Measurements from ENCODE around the gene PSORS1C1.

PSORS1C1 gene

DNA sequence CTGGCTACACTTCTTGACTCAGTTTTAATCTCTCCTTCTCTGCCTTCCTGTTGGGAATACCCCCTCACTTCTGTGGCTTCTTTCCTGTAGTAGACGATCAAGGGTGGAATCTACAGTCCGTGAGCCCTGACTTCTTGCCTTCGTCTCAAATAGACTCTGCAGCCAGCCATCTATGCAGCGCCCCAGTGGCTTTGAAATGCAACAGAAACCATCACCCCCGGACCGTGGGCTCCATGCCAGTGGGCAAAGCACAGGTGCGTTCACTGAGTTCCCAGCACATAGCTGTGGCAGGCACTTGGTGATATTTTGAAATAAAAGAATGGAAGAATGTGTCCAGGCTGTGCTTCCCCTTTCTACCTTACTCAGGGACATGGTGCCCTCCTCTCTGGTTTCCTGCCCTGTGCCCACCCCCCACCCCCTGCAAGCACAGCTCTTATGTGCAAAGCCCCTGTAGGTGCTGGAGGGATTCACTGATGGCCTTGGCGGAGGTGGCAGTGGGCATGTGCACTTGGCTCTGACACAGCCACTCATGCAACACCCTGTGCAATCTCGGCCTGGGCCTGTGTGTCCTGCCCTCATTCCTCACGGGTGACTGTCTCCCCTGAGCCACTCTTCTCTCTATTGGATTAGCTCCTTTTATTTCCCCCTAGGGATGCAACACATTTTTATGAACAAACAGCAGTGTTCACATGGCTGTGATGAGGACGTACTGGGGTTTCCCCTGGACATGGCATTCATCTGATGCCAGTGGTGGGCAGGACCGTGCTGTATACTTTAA is 11.2 kb downstream of the PSORS1C1 start:
- DNase-seq (ENCODE audit: low spot score): no peak

DNA sequence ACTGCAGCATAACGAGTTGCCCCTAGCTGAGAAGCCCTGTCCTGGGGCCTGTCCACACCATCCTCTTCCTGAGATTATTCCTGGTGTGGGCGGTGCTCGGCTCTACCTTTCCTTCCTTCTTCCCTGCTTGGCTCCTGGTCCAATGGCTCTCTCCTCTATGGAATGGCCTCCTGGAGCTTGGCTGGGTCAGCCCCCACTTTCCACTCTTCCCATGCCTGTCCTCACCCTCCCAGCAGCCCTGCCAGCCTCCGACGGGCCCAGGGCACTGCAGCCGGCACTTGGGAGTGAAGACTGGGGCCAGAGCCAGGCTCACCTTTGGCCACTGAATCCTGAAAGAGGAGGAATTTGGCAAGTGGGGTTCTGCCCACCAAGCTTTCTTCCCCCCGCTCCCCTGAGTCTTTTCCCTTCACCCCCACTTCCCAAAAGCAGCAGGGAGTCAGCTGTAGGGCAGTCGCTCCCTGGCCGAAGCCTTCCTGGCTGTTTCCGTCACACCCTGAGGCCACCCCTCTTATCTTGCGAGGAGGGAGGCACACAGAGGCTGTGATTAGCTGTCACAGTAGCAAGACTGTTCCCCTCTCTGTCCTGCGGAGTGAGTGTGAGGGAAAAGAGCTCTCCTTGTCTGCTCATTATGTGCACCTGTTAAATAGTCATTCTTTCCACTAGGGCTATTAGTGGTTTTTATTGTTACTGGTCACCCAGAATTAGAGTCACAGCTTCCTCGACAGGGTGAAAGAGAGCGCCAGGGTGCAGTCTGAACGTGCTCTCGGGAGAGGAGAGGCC is 12.0 kb downstream of the PSORS1C1 start:
- DNase-seq (ENCODE audit: low spot score): no peak

DNA sequence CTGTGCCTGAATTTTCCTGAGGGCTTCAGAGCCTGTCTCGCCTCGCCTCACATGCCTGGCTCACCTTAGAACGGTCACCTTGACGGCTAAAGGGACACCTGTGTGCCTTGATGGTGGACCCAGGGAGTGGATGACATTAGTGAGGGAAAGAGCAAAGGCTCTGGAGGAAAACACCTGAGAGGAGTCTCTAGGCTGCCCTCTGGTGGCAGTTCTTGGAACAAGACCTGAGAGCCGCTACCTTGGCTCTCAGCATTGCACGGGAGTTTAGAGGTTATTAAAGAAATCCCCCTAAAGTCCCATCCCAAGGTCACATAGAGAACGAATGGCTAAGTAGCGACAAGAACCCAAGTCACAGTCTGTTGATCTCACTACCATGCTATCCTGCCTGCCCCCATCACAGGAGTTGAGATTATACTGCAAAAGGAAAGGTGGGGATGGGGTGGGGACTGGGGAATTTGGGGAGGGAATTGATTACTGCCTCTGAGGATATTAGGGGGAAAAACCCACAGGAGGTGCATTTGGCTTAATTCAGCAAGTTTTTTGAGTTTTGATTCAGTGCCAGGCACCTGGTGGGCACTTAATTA is 13.6 kb downstream of the PSORS1C1 start:
- peak; percentile 49 for DNase-seq (ENCODE audit: low spot score)

DNA sequence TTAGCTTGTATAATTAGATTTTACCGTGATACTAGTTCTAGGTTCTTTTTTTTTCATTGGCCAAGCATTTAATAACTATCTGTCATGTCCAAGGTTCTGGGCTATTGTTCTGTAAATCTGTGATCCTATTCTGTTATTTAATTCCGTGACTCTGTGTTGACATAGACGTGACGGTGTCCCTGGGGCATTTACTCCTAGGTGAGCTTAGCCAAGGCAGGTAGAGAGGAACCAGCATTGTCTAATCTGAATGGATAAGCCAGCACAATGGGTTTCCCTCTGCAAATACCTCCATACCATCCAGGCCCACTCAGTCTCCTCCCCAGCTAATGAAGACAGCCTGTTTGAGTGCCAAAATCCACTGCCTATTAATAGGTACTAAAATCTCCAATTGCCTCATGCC is 14.5 kb downstream of the PSORS1C1 start:
- no peak for DNase-seq (ENCODE audit: low spot score)

DNA sequence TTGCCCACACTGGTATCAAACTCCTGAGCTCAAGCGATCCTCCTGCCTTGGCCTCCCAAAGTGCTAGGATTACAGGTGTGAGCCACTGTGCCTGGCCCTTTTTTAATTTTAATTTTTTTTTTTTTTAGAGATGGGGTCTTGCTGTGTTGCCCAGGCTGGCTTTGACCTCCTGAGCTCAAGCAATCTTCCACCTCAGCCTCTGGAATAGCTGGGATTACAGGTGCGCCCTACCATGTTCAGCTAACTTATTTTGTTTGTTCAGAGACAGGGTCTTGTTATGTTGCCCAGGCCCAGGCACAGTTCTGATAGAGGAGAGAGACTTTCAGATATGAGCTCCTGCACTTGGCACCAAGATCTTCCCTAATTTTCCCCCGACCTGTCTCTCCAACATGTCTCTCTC is 16.2 kb downstream of the PSORS1C1 start:
- DNase-seq (ENCODE audit: low spot score): no peak

DNA sequence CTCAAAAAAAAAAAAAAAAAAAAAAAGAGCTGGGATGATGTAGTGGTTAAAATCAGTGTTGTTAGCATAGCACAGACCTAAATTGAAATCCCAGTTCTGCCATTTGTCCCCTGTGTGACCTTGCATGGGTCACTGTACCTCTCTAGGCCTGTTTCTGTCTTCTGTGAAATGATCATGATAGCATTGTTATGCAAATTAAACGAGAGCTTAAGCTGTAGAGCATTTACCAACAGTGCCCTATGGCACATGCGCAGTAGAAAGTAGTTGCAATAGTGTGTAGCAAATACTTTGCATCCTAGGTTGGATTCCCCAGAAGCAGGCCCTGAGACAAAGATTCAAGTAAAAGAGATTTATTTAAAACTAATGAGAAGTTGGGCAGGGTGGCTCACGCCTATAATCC is 17.0 kb downstream of the PSORS1C1 start:
- DNase-seq (ENCODE audit: low spot score): no peak

DNA sequence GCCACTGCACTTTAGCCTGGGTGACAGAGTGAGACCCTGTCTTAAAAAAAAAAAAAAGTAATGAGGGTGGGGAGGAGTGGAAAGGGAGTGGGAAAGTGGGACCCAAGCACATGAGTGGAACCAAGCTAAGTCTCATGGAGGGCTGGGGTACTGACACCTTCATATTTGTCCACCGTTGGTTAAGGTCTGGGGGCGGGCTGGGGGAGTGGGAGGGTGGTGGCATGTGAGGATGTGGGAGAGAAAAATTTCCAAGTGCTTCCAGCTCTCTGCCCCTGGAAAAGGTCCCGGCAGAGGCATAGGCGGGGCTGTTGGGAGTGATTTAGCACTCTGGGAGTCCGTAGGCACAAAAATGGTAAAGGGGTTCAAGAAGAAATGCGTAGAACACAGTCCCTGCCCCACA is 18.2 kb downstream of the PSORS1C1 start:
- DNase-seq (ENCODE audit: low spot score): no peak

DNA sequence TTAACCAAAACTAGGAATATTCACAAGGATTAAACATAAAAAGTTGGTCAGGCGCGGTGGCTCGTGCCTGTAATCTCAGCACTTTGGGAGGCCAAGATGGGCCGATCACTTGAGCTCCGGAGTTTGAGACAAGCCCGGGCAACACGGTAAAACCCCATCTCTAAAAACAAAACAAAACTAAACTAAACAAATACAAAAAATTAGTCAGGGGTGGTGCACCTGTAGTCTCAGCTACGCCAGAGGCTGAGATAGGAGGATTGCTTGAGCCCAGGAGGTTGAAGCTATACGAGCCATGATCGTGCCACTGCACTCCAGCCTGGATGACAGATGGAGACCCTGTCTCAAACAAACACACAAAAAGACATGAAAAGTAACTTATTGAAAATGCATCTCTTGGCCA is 21.1 kb downstream of the PSORS1C1 start:
- no peak for DNase-seq (ENCODE audit: low spot score)

DNA sequence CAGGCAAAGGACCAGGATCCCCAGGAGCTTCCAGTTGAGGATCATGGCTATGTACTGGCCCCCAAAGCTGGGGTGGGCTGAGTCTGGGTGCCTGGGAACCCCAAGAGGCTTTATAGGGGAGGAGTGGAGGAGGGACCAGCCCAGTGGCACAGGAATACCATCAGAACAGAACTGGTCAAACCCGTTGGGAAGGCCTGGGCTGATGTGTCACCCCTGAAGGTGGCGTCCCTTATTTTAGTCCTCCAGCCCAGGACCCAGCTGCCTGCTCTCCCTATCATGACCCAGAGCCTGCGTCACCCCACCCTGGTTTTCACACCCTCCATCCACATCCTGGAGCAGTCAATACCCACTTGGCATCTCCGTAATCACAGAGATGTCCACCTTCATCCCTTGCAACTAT is 24.4 kb downstream of the PSORS1C1 start, which contains the start of gene PSORS1C2:
Gene PSORS1C2 (minus strand): TSS at position 85 of the 400 bp plus-strand sequence. CDS start 40 bp downstream, at position 45.
- DNase-seq (ENCODE audit: low spot score): no peak

DNA sequence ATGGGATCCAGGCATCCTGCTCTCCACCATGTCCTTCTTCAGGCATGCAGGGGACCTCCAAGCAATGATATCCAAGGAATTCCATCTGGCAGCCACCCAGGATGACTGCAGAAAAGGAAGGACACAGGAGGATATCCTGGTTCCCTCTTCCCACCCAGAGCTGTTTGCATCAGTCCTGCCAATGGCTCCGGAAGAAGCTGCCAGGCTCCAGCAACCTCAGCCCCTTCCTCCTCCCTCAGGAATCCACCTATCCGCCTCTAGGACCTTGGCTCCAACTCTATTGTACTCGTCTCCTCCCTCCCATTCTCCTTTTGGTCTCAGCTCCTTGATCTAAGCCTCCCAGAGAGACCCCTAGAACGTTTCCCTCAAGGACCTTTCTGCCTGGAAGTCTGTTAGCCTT is 25.0 kb downstream of the PSORS1C1 start:
- no peak for DNase-seq (ENCODE audit: low spot score)

DNA sequence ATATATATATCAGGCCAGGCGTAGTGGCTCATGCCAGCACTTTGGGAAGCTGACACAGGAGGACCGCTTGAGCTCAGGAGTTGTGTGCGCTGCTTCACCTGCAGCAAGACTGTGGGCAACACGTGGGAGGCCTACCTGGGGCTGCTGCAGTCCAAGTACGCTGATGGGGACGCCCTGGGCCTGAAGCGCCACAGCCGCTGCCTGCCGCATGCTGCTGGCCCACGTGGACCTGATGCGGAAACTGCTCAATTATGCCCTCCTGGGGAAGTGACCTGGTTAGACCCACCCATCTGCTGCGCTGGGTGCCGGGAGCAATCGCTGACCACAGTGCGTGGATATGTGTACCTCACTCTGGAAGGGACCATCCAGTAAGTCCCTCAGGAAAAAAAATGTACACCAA is 26.0 kb downstream of the PSORS1C1 start:
- no peak for DNase-seq (ENCODE audit: low spot score)

DNA sequence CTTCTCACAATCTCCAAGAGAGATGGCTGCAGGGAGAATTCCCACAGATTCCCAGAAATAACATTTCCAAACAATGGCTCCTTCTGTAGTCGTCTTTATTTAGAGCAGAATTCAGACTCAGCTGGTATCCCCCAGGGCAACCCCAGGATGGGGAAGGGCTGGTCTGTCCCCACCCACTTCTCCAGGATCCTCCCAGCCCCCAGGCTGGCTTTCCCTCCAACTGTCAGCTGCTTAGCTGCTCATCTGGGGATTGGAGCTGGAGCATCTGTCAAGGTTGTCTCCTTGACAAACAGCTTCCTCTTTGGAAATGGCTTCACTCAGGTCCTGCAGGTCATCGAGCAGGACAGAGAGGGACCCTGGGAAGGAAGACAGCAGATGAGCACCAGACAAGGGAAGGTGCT is 27.8 kb downstream of the PSORS1C1 start:
- DNase-seq (ENCODE audit: low spot score): no peak

DNA sequence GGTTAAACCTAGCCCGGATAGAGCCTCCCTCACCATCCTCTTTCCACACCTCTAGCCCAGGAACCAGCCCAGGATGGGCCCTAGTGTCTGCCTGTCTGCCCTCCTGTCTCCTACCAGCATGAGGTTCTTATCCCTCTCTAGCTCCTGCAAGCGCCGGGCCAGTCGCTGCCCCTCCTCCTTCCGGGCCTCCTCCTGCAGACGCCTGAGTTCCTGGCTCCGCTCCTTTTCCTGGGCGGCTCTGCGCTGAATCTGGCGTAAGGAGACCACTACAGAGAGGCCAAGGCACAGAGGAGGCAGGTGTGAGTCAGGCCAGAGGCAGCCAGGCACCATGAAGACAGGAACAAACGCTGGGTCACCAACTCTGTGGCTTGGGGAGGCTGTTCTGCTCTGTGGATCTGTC is 28.5 kb downstream of the PSORS1C1 start:
- no peak for DNase-seq (ENCODE audit: low spot score)

DNA sequence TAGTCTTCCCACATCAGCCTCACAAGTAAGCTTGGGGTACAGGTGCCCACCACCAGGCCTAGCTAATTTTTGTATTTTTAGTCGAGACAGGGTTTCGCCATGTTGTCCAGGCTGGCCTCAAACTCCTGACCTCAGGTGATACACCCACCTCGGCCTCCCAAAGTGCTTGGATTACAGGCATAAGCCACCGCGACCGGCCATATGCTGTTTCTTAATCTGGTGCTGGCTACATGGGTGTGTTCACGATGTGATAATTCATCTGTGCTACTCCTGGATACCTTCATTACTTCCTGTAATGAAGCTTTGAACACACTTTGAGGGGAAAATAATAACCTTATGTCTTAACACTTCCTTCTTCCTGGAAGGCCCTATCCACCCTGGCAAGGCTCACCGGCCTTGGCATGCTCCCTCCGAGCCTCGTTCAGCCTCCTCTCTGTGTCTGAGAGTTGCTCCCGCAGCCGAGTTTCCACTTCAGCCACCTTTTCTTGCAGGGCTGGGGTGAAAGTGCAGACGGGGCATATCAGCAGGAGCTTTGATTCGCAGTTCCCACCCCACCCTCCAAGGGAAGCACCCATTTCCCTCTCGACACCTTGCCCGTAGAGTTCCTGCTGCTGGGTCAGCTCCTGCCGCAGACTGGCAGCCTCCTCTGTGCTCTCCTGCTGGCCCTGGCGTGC is 29.8 kb downstream of the PSORS1C1 start:
- no peak for DNase-seq (ENCODE audit: low spot score)

DNA sequence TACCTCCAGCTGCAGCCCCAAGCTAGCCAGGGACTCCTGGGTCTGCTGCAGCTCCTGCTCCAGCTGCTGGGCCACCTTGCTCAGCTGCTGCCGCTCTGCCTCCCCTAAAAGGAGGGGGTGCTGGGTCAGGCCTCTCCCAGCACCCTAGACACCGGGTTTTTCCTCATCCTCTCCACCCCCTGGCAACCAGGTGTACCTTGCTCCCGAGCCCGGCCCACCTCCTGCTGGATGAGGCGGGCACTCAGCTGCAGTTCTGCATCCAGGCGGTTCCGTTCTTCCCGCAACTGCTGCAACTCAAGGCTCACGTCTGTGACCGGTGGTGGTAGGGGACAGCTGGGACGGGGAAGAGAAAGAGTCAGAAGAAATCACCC is 30.4 kb downstream of the PSORS1C1 start:
- DNase-seq (ENCODE audit: low spot score): no peak

DNA sequence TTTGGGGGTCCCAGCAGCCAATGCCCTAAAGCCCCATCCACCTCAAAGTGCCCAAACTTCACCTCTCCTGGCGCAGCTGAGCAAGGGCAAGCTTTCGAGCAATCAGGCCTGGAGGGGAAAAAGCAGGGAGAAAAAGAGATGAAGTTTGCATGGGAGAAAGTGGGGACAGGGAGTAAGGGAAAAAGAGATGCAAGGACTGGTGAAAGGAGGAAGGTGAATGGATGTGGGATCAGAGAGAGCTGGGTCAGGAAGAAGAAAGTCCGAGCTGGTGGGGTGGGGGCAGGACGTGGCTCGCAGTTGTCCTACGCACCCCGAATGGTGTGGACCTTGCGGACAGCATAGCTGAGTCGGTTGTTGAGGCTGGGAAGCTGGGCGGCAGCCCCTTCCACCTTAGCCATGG is 30.8 kb downstream of the PSORS1C1 start:
- no peak for DNase-seq (ENCODE audit: low spot score)

DNA sequence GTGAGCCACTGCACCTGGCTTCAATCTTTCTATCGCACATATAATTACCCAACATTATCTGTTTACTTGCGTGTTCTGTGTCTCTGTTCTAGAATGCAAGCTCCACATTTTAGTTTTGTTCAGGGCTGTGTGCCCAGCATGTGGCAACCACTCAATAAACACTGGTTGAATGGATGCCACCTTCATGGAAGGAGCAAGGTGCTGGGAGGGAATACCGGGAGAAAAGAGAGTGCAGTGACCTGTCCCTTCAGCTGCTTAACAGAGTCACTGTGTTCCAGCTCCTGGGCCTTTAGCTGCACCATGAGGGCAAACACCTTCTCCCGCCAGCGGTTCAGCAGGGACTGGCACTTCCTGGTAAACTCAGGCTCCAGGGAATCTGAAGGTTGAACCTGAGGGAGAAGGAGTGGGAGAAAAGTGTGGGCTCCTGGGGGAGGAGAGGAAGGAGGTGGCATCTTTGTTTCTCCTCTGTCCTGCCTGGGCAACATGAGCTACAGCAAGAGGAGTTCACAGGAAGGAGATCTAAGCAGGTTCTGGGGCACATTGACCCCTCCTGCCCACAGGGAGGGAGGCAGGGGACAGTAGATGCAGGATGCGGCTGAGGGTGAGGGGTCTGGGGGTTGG is 35.3 kb downstream of the PSORS1C1 start:
- no peak for DNase-seq (ENCODE audit: low spot score)

DNA sequence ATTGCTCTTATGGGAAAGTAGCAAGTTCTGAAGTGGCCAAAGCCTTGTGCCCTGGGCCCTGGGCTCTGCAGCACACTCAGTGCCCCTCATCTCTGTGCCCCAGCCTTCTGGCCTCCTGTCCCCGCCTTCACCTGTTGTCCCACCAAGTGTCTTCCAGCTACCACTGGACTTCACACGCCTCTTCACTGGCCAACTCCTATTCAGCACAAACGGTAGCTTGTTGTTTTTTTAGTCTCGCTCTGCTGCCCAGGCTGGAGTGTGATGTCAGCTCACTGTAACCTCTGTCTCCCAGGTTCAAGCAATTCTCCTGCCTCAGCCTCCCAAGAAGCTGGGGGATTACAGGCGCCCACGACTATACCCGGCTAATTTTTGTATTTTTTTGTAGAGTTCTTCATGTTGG is 38.2 kb downstream of the PSORS1C1 start:
- DNase-seq (ENCODE audit: low spot score): no peak

DNA sequence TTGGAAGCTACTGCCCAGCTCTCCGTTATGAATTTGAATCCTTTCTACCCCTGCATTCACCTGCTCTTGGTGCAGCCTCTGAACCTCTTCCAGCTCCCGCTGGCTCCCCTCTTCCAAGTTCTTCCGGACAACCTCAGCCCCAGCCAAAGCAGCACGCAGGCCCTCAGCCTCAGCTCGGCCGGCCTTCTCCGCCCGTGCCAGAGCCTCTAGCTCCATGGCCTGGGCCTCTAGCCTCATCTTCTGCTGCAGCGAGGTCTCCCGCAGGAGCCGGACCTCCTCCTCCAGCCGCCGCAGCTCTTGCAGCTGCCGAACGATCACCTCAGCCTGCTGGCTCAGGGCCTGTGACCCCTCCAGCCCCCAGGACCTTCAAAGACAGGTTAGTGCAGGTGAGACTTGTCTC is 39.8 kb downstream of the PSORS1C1 start:
- no peak for DNase-seq (ENCODE audit: low spot score)

DNA sequence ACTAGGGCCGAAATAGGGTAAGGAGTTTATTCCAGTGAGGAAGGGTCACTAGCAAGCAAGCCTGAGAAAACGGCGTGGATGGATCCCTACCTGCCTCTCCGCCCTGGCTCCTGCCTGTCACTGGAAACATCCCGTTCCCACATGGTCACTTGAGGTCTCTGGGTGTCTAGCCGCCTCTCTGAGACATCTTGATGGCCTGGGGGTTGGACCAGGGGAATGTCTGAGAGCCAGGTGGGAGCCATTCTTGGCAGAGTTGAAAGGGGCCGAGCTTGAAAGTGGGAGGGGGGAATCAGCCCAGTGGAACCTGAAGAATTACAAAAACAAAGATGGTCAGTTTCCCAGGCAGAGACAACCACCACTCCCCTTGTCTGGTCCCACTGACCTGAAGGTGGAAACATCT is 42.0 kb downstream of the PSORS1C1 start:
- DNase-seq (ENCODE audit: low spot score): no peak

DNA sequence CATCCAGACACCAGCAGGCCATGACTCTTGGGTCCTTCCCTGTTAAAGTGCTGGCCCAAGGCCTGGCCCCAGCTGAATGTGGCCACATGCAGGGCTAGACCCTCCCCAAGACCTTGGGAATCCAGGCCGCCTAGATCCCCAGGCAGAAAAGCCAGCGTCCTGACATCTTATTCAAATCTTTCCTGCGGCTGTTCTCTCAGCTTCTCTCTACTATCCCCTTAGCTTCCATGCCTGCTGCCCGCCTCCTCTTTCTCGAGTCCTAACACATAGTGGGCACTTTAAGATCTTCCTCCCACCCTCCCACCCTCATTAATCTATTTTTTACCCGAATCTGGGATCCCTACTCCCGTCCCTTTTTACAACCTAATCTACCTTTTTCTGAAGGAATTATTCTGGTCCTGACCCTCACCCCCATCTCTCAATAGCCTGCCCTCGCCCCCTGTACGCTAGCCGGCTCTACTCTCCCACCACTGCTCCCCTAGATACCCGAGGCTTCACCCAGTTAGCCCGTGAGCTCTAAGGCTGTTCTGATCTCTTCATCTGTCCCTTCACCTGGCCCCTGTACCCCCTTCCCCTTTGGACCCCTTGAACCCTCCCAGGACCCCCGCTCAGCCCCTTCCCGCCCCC is 43.0 kb downstream of the PSORS1C1 start, which contains the start of gene CCHCR1:
Gene CCHCR1 (minus strand): TSS at position 290 of the 627 bp plus-strand sequence. CDS start 202 bp downstream, at position 88.
- no peak for DNase-seq (ENCODE audit: low spot score)

Measured in SK-N-DZ (cell line).